Effector memory CD8-positive, alpha-beta T cell (primary cell): Measurements from ENCODE around the gene CHTF18.
"Not testable (repeated sequence)": the region's sequence is repeated elsewhere in the genome, so short reads cannot be mapped to it uniquely, and the experiment has no call there.

Source experiments
- ATAC-seq: fragments of 150-1000 bp; cut with Tn5 transposase; replicated peaks from 2 replicates; pipeline ENCODE4 v1.10.0; 2021; ENCODE audit warnings: mild to moderate bottlenecking, moderate library complexity
- DNase-seq, 3 experiments: peaks; one replicate each; pipeline ENCODE4 v3.0.0; 2021
- H3K27ac Mint-ChIP-seq, 2 donors: one replicate each; pipeline ENCODE4 v1.8.0; 2022; ENCODE audit warnings: mild to moderate bottlenecking in 2 of 2, mixed read lengths in 2 of 2, moderate library complexity in 2 of 2
- H3K27me3 Mint-ChIP-seq, 2 donors: one replicate each; pipeline ENCODE4 v1.8.0; 2022; ENCODE audit warnings: mixed read lengths in 2 of 2
- H3K36me3 Mint-ChIP-seq: one replicate; pipeline ENCODE4 v1.8.0; 2022; ENCODE audit warnings: mild to moderate bottlenecking, moderate library complexity, mixed read lengths; ENCODE audit not compliant: insufficient read depth
- H3K4me1 Mint-ChIP-seq, 2 donors: one replicate each; pipeline ENCODE4 v1.8.0; 2022; ENCODE audit warnings: low read depth in 2 of 2, mixed read lengths in 2 of 2
- H3K4me3 Mint-ChIP-seq, 2 donors: one replicate each; pipeline ENCODE4 v1.8.0; 2022; ENCODE audit warnings: mild to moderate bottlenecking in 2 of 2, mixed read lengths in 2 of 2, moderate library complexity in 2 of 2
- H3K9me3 Mint-ChIP-seq, 2 donors: one replicate each; pipeline ENCODE4 v1.8.0; 2022; ENCODE audit warnings: mixed read lengths in 2 of 2

CHTF18 gene

DNA sequence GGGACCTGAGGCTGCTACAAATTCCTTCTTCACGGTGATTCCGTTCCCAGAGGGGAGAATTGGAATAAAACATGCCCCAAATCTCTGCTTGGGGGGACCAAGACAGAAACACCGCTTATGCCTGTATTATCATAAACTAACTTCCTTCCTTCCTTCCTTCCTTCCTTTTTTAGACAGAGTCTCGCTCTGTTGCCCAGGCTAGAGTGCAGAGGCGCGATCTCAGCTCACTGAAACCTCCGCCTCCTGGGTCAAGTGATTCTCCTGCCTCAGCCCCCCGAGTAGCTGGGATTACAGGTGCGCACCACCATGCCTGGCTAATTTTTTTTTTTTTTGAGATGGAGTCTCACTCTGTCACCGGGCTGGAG, 31.6 kb downstream of the CHTF18 start:
- not testable (repeated sequence) for H3K36me3 Mint-ChIP-seq, H3K4me3 Mint-ChIP-seq, H3K4me1 Mint-ChIP-seq, DNase-seq, H3K27me3 Mint-ChIP-seq, H3K27ac Mint-ChIP-seq, H3K9me3 Mint-ChIP-seq, ATAC-seq

DNA sequence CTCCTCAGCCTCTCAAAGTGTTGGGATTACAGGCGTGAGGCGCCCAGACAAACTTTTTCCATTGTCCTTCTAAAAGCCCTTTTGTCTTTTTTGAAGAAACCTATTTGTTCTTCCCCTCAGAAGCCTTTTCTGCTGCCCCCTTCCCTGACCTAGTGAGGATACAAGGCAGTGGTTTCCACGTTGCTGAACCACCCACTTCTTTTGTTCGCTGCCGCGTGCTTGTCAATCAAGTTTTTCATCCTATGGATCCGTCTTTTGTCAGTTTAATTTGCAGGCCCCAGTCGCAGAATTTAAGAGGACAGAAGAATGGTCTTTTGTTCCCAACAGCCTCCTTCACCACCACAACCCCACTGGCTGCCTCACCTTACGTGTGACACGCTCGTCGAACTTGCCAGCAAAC, 32.3 kb downstream of the CHTF18 start:
- H3K36me3 Mint-ChIP-seq, result no peaks in the 10 kb centered on the region
- no peak overlapping the region for H3K27ac Mint-ChIP-seq
- H3K4me1 Mint-ChIP-seq, result peaks cover 0 to 2% of the 10 kb centered on the region in 2 donors
- H3K4me3 Mint-ChIP-seq, result no peak overlapping the region
- no peaks in the 10 kb centered on the region for H3K9me3 Mint-ChIP-seq
- H3K27me3 Mint-ChIP-seq, result peaks cover 0 to 5% of the 10 kb centered on the region in 2 donors
- DNase-seq, result no peak
- ATAC-seq, result no peak

DNA sequence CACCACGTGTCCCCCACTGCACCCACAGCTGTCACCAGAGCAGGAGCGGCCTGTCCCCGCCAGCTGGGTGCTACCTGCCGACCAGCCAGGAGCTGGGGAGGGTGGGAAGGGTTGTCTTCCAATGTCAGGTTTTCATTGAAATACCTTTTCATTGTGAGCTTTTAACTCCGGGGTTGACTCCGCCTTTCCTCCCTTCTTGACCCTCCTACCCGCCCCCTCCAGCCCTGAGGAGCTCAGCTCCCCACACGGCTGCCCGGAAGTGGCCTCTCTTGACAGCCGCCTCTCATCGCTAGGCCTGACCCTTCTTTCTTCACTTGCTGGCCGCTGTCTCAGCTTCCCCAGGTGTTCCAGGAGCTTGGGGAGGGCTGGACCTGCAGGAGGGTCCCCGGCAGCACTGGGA, 33.3 kb downstream of the CHTF18 start:
- H3K27me3 Mint-ChIP-seq, result peaks cover 0 to 9% of the 10 kb centered on the region in 2 donors
- peaks cover 0 to 2% of the 10 kb centered on the region in 2 donors for H3K4me1 Mint-ChIP-seq
- no peak for ATAC-seq
- H3K27ac Mint-ChIP-seq, result no peak overlapping the region
- no peaks in the 10 kb centered on the region for H3K36me3 Mint-ChIP-seq
- no peaks in the 10 kb centered on the region for H3K9me3 Mint-ChIP-seq
- no peak overlapping the region for H3K4me3 Mint-ChIP-seq
- no peak for DNase-seq

DNA sequence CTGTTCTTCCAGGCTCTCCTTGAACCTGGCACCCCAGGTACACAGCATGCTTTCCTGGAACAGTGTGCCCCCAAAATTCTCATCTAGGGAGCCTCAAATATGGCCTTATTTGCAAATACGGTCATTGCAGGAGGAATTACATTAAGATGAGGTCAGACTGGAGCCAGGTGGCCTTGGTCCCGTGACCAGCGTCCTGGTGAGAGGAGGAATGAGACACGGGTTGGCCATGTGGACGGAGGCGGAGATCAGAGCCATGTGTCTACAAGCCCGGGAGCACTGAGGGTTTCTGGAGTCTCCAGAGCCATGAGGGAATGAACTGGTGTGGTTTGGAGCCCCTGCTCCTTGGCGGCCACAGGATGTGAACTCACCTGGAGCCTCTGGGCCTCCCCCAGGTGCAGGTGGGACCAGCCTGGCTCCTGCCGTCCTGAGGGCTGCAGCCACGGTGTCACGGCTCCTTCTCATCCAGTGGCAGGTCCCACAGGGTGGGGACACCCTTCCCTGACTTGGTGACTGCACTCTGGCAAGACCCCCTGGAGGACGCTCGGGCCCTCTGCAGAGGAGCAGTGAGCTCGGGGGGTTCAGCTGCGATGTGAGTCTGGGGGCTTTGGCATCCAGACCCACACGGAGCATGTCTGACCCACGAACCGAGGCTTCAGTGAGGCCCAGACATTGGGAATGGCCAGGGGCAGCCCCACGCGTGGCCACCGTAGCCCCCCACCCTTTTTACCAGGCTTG, 33.9 kb downstream of the CHTF18 start:
- Mint-ChIP-seq H3K9me3 (no peaks in the 10 kb centered on the region), H3K4me1 (peaks cover 0 to 2% of the 10 kb centered on the region in 2 donors), H3K36me3 (no peaks in the 10 kb centered on the region), H3K4me3 (no peak overlapping the region), H3K27me3 (peaks cover 0 to 9% of the 10 kb centered on the region in 2 donors), H3K27ac (no peak overlapping the region)
- ATAC-seq, result no peak
- no peak for DNase-seq

DNA sequence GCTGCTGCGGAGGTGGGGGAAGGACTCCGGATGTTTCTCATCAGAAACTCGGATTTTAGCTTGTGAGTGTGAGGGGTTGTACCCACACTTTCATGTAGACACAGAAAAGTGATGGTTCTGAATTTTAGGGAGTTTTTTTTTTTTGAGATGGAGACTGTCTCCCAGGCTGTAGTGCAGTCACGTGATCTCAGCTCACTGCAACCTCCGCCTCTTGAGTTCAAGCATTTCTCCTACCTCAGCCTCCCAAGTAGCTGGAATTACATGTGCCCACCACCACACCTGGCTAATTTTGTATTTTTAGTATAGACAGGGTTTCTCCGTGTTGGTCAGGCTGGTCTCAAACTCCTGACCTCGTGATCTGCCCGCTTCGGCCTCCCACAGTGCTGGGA, 34.5 kb downstream of the CHTF18 start:
- Mint-ChIP-seq H3K27me3 (peaks cover 0 to 9% of the 10 kb centered on the region in 2 donors), H3K36me3 (no peaks in the 10 kb centered on the region), H3K9me3 (no peaks in the 10 kb centered on the region), H3K27ac (no peak overlapping the region), H3K4me1 (peaks cover 0 to 2% of the 10 kb centered on the region in 2 donors), H3K4me3 (no peak overlapping the region)
- DNase-seq (no peak), ATAC-seq (no peak)

DNA sequence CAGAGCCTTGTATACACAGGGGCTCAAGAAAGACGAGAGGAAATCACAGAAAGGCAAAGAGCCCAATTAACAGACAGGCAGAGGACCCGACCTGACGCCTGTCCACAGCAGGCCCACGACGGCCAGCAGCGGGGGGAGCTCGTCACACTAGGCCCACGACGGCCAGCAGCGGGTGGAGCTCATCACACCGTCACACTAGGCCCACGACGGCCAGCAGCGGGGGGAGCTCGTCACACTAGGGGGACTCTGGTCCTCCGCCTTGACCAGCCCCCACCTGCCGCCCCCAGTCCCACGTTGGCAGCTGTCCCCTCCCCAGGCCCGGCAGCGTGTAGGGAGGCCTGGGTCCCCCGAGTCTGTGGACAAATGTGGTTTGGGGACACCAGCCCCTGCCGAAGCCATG, 35.8 kb downstream of the CHTF18 start:
- H3K4me3 Mint-ChIP-seq, result no peak overlapping the region
- peaks cover 0 to 2% of the 10 kb centered on the region in 2 donors for H3K4me1 Mint-ChIP-seq
- H3K9me3 Mint-ChIP-seq, result no peaks in the 10 kb centered on the region
- H3K36me3 Mint-ChIP-seq, result no peaks in the 10 kb centered on the region
- DNase-seq, result no peak
- no peak for ATAC-seq
- peaks cover 3 to 9% of the 10 kb centered on the region in 2 donors for H3K27me3 Mint-ChIP-seq
- no peak overlapping the region for H3K27ac Mint-ChIP-seq

DNA sequence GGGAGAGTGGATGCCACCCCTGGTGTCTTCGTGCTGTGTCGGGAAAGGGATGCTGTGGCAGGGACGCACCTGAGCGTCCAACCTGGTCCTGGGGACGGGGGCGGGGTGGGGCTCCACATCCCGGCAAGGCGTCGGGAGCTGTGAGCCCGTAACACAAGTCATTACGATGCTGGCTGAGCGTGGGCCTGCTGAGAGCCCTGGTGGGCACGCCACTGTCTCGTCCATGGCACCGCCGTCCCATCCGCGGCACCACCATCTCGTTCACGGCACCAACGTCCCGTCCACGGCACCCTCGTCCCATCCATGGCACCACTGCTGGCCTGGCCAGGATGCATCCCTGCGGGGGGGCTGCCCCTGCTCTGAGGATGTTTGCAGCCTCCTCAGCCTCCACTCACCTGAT, 36.2 kb downstream of the CHTF18 start:
- no peak overlapping the region for H3K27ac Mint-ChIP-seq

DNA sequence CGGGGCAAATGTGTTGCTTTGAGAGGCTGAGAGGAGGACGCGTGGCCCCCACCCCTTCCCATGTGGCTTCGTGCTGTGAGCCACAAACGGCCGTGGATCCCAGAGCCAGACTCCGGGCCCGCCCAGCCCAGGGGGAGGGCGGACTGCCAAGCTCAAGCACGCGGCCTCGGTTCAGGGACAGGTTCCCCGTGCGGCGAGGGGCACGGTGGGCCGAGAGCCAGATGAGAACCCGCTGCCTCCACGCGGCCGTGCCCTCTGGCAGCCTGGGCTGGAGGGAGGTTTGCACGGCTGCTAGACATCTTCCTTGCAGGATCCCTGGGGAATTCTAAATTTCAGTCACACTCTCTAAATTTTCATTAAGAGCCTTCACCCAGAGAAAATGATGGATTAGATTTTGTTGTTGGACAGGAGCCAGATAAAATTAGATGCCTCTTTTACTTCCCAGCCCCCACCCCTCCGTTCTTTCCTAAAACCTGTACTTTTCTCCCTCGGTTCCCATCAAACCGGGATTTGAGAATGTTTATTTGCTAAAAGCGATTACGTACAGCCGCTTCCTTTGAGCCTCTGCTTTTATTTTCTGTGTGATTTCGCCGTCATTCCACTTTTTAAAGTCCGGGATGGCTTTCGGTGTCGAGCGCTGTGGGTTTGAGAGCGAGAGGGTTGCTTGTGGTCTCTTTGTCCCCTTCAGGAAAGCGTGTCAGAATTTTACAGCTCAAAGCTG, 37.1 kb downstream of the CHTF18 start:
- Mint-ChIP-seq H3K4me3 (no peak overlapping the region), H3K27ac (no peak overlapping the region), H3K4me1 (no peaks in the 10 kb centered on the region), H3K27me3 (peaks cover 15 to 18% of the 10 kb centered on the region in 2 donors), H3K9me3 (no peaks in the 10 kb centered on the region), H3K36me3 (no peaks in the 10 kb centered on the region)
- no peak for ATAC-seq
- DNase-seq, result no peak

More for the DNA sequence above, 36.2 kb downstream of the CHTF18 start:
- ATAC-seq (no peak), DNase-seq (no peak)
- no peaks in the 10 kb centered on the region for H3K36me3 Mint-ChIP-seq
- peaks cover 7 to 12% of the 10 kb centered on the region in 2 donors for H3K27me3 Mint-ChIP-seq
- no peaks in the 10 kb centered on the region for H3K9me3 Mint-ChIP-seq
- peaks cover 0 to 2% of the 10 kb centered on the region in 2 donors for H3K4me1 Mint-ChIP-seq
- H3K4me3 Mint-ChIP-seq, result no peak overlapping the region

DNA sequence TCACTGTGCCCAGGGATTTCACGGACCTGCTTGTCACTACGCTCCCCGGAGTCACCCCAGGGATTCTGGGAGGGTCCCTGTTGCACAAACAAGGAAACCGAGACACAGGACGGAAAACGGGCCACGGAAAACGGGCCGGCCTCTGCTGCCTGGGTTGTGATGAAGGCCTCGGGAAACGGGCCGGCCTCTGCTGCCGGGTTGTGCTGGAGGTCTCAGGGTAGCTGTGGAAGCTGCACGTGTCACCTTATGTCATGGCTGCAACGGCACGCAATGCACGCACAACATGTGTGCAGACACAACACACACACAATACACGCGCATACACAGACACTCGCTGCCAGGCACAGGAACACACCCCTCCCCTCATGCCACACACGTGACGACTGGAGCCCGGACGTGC, 39.1 kb downstream of the CHTF18 start:
- no peaks in the 10 kb centered on the region for H3K4me1 Mint-ChIP-seq
- DNase-seq (no peak), ATAC-seq (no peak)
- no peaks in the 10 kb centered on the region for H3K36me3 Mint-ChIP-seq
- no peak overlapping the region for H3K27ac Mint-ChIP-seq
- H3K9me3 Mint-ChIP-seq, result no peaks in the 10 kb centered on the region
- H3K27me3 Mint-ChIP-seq, result peaks cover 14 to 15% of the 10 kb centered on the region in 2 donors
- H3K4me3 Mint-ChIP-seq, result no peak overlapping the region

DNA sequence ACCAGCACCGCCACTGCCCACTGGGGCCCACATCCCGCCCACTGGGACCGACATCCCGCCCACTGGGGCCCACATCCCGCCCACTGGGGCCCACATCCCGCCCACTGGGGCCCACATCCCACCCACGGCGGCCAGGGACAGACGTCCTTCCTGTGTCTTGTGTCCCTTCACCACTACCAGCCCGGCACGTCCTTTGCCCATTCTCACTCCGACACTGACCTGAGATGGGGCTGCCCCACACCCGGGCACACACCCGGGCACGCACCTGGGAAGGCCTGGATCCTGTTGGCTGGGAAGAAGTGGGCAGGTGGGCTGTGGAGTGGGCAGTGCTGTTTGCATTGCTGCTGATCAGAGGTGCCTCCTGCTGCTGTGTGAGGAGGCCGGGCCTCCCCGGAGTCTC, 40.5 kb downstream of the CHTF18 start:
- no peak overlapping the region for H3K4me3 Mint-ChIP-seq
- H3K36me3 Mint-ChIP-seq, result no peaks in the 10 kb centered on the region
- no peaks in the 10 kb centered on the region for H3K9me3 Mint-ChIP-seq
- no peaks in the 10 kb centered on the region for H3K4me1 Mint-ChIP-seq
- H3K27ac Mint-ChIP-seq, result no peak overlapping the region
- DNase-seq, result no peak
- H3K27me3 Mint-ChIP-seq, result peaks cover 14 to 15% of the 10 kb centered on the region in 2 donors
- ATAC-seq, result no peak

DNA sequence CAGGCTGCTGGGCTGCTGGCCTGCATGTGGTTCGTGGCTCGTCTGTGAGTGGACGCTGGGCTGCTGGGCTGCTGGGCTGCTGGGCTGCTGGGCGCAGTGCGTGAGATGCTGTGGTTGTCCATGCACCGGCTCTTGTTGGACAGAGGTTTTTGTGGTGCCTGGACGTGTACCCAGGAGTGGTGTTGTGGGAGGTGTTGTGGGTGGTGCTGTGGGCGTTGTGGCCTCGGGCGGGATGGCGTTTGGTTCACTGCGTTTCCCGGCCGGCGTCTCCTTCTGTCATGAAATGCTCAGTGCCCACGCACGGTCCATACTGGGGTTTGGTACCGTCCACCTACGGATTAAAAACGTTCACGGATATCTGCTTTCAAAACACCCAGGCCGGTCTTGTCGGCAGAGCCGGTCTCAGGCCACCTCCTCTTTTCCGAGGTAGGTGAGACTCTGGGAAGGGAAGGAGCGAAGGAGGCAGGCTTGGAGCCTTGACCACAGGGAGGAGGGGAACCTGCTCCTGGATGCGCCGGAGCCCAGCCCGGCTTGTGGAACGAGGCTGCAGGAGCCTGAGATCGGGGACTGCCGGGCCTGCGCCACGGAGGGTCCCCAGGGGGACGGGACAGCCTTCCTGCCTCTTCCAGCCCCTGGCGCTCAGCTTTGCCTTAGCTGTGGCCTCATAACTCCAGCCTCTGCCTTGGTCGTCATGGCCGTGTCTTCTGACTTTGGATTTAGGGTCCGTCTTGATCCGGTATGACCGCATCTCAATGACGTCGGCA, 41.9 kb downstream of the CHTF18 start:
- no peaks in the 10 kb centered on the region for H3K36me3 Mint-ChIP-seq
- no peak overlapping the region for H3K4me3 Mint-ChIP-seq
- peaks cover 14 to 15% of the 10 kb centered on the region in 2 donors for H3K27me3 Mint-ChIP-seq
- H3K4me1 Mint-ChIP-seq, result no peaks in the 10 kb centered on the region
- ATAC-seq, result no peak
- no peak for DNase-seq
- H3K9me3 Mint-ChIP-seq, result no peaks in the 10 kb centered on the region
- H3K27ac Mint-ChIP-seq, result no peak overlapping the region

DNA sequence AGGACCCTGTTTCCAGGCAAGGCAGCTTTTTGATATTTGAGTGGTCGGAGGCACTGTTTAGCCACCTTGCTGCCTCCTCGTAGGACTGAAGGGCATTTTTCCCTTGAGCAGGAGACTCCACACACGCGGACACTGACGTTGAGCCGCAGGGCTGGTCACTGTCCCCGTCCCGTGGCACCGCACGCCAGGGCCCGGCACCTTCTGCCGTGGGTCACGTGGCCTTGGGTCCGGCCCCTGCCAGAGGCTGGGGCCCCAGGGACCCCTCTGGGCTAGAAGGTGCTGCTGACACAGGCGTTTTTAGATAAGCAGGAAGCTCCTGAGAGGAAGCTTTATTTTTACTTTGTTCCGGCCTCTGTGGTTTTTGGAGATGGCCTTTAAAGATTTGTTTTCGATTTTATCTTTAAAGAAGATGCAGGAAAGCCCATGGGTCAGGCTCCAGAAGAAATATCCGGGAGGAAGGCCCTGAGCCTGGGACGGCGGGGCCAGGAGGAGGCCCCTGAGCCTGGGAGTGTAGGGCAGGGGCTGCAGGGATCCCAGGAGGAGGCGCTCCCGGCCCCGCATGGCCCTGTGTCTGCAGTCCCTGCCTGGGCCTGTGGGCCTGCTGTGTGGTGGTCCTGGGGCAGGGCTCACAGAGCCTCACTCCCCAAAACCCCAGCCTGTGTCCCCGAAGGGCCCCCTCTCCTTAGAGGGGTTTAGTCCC, 42.6 kb downstream of the CHTF18 start:
- no peak for DNase-seq
- peaks cover 10 to 15% of the 10 kb centered on the region in 2 donors for H3K27me3 Mint-ChIP-seq
- no peak overlapping the region for H3K4me3 Mint-ChIP-seq
- no peak for ATAC-seq
- no peaks in the 10 kb centered on the region for H3K36me3 Mint-ChIP-seq
- H3K4me1 Mint-ChIP-seq, result no peaks in the 10 kb centered on the region
- H3K9me3 Mint-ChIP-seq, result no peaks in the 10 kb centered on the region
- no peak overlapping the region for H3K27ac Mint-ChIP-seq
